ENCODE results near the gene FAM222A. TPM values are rescaled to one million over a fixed set of nuclear protein-coding genes. Genes with fewer than 3 reads are reported as not detected.

Gene FAM222A
- total RNA-seq, 1 experiment from 2014 or later, result 2.8 TPM

GRCh38 chr12:109740694-109741245 is 27.1 kb downstream of the FAM222A start:
- Histone ChIP-seq H3T11ph (ENCODE audit: low read length) (no peak overlapping the region), H3K23ac (ENCODE audit: insufficient read length, low read depth, low read length) (no peak overlapping the region), H3K4me2 (ENCODE audit: insufficient read depth, insufficient read length, low read length) (no peak overlapping the region), H4K5ac (ENCODE audit: insufficient read length, low read depth, low read length) (no peak overlapping the region), H3K79me1 (ENCODE audit: insufficient read depth, low read depth, low read length, poor library complexity, severe bottlenecking) (no peaks in the 10 kb centered on the region), H2BK12ac (ENCODE audit: insufficient read length, low read depth, low read length) (no peak overlapping the region), H2BK20ac (ENCODE audit: low read depth, low read length, poor library complexity, severe bottlenecking) (no peak overlapping the region), H3K56ac (ENCODE audit: insufficient read length, low read depth, low read length) (no peak overlapping the region), H3K14ac (ENCODE audit: insufficient read depth, low read length) (no peak overlapping the region), H3K9me3 (ENCODE audit: control insufficient read depth, low read depth, low read length) (no peaks in the 10 kb centered on the region), H2BK120ac (ENCODE audit: low read depth, low read length, poor library complexity, severe bottlenecking) (no peak overlapping the region), H2AK5ac (ENCODE audit: insufficient read length, low read length) (no peak overlapping the region), H4K8ac (replicated peaks; ENCODE audit: insufficient read length, low read depth, low read length) (no peak overlapping the region), H3K23me2 (ENCODE audit: insufficient read length, low read depth, low read length, poor library complexity, severe bottlenecking) (no peaks in the 10 kb centered on the region), H2AFZ (ENCODE audit: low read length) (no peak overlapping the region), H3K9ac (ENCODE audit: extremely low read depth, insufficient read length, low read length) (no peak overlapping the region), H3K27me3 (ENCODE audit: insufficient read depth, low read length) (no peaks in the 10 kb centered on the region), H4K20me1 (ENCODE audit: control insufficient read depth, insufficient read depth, insufficient read length) (no peaks in the 10 kb centered on the region), H2BK15ac (ENCODE audit: low read depth, low read length) (no peak overlapping the region), H3K27ac (ENCODE audit: insufficient read length, low read depth, low read length) (no peak overlapping the region), H3K4me1 (ENCODE audit: insufficient read depth, low read length) (no peaks in the 10 kb centered on the region; the same call in 1 of the 2 replicates), H4K91ac (ENCODE audit: insufficient read length, low read depth, low read length) (no peak overlapping the region), H2BK5ac (ENCODE audit: insufficient read length, low read length) (no peak overlapping the region), H3K79me2 (ENCODE audit: insufficient read depth, low read length) (no peaks in the 10 kb centered on the region), H3K4ac (ENCODE audit: low read depth, low read length) (no peak overlapping the region), H3K18ac (ENCODE audit: insufficient read length, low read depth, low read length) (no peak overlapping the region)
- no CpG with 5 or more reads among the region's 10 CpGs for WGBS (ENCODE audit: extremely low coverage, insufficient read length, low lambda C conversion rate)
- Mint-ChIP-seq H3K27me3 (ENCODE audit: low read depth) (peaks cover 9% of the 10 kb centered on the region), H3K36me3 (ENCODE audit: insufficient read depth in 1 of 3, low read depth in 3 of 3) (no peaks in the 10 kb centered on the region), H3K27ac (no peak overlapping the region), H3K9me3 (no peaks in the 10 kb centered on the region; a peak in 2 of 5 replicates), H3K4me1 (peaks cover 16 to 32% of the 10 kb centered on the region in 2 experiments), H3K4me3 (no peak overlapping the region)
- no peak for DNase-seq
- TF ChIP-seq CTCF (conservative IDR thresholded peaks at IDR 0.05), result no peak

Measured in H9 (cell line).